ENCODE results near the gene FBXO33. TPM values are rescaled to one million over a fixed set of nuclear protein-coding genes. Genes with fewer than 3 reads are reported as not detected.

The FBXO33 gene
- total RNA-seq, 2 experiments from 2014 or later: 16.8 to 18.6 TPM

GRCh38 chr14:39441805-39442204, 9.6 kb upstream of the FBXO33 start:
- peaks cover 21% of the 10 kb centered on the region for H3K4me1 Mint-ChIP-seq (ENCODE audit: low read depth)
- H3K27me3 Mint-ChIP-seq: no peaks in the 10 kb centered on the region
- ATAC-seq (no peak), DNase-seq (no peak)
- TF ChIP-seq CTCF (IDR thresholded peaks at IDR 0.05): no peak
- no peak overlapping the region for H3K4me3 Mint-ChIP-seq
- H3K36me3 Mint-ChIP-seq (ENCODE audit: low read depth): no peaks in the 10 kb centered on the region
- intact Hi-C loops (cut with micrococcal nuclease): no loop called here
- H3K27ac Mint-ChIP-seq: no peak overlapping the region
- CTCF ChIA-PET: interaction anchor here (1.0 to 1.2 kb wide), 2 partner anchors 15 to 27 kb away, joined by 3 read pairs; no protein-coding TSS in a partner anchor
- H3K9me3 Mint-ChIP-seq: no peaks in the 10 kb centered on the region
- POLR2A ChIA-PET: interaction anchor here (0.7 kb wide), 1 partner anchor 339 kb away, joined by 3 read pairs; the partner anchor contains the start of gene SEC23A

GRCh38 chr14:39440975-39441374, 8.7 kb upstream of the FBXO33 start:
- CTCF ChIA-PET: no interaction called here
- TF ChIP-seq CTCF (IDR thresholded peaks at IDR 0.05): no peak
- POLR2A ChIA-PET: interaction anchor here (0.9 kb wide), 1 partner anchor 8 kb away, joined by 3 read pairs; no protein-coding TSS in a partner anchor

GRCh38 chr14:39435241-39435640, 3.0 kb upstream of the FBXO33 start:
- DNase-seq (no peak), ATAC-seq (no peak)
- Mint-ChIP-seq H3K4me1 (ENCODE audit: low read depth) (peaks cover 7% of the 10 kb centered on the region), H3K4me3 (no peak overlapping the region), H3K27me3 (no peaks in the 10 kb centered on the region), H3K36me3 (ENCODE audit: low read depth) (peaks cover 3% of the 10 kb centered on the region), H3K9me3 (no peaks in the 10 kb centered on the region), H3K27ac (no peak overlapping the region)
- TF ChIP-seq CTCF (IDR thresholded peaks at IDR 0.05): no peak
- intact Hi-C loops (cut with micrococcal nuclease): no loop called here
- CTCF ChIA-PET: interaction anchor here (1.3 to 2.1 kb wide), 2 partner anchors 9 to 11 kb away, joined by 5 to 12 read pairs; no protein-coding TSS in a partner anchor
- POLR2A ChIA-PET: interaction anchor here (0.5 kb wide), 1 partner anchor 1359 kb away, joined by 4 read pairs; no protein-coding TSS in a partner anchor

More at GRCh38 chr14:39440975-39441374, 8.7 kb upstream of the FBXO33 start:
- intact Hi-C loops (cut with micrococcal nuclease): no loop called here
- no peak for ATAC-seq
- Mint-ChIP-seq H3K27me3 (no peaks in the 10 kb centered on the region), H3K4me1 (ENCODE audit: low read depth) (peaks cover 13% of the 10 kb centered on the region), H3K4me3 (no peak overlapping the region), H3K9me3 (no peaks in the 10 kb centered on the region), H3K27ac (no peak overlapping the region), H3K36me3 (ENCODE audit: low read depth) (no peaks in the 10 kb centered on the region)
- DNase-seq: no peak

- intact Hi-C loops (cut with micrococcal nuclease): loop anchor here (5.0 kb wide), 2 partner anchors 167 to 322 kb away; partner anchors contain the start of gene GEMIN2
- POLR2A ChIA-PET: interaction anchor here (0.7 kb wide), 1 partner anchor 11 kb away, joined by 5 read pairs; no protein-coding TSS in a partner anchor
- DNase-seq (no peak), ATAC-seq (no peak)
- CTCF ChIA-PET: interaction anchor here (0.9 to 2.1 kb wide), 3 partner anchors 11 to 166 kb away, joined by 3 to 12 read pairs (median 5); no protein-coding TSS in a partner anchor
- Mint-ChIP-seq H3K27me3 (no peaks in the 10 kb centered on the region), H3K36me3 (ENCODE audit: low read depth) (peaks cover 5% of the 10 kb centered on the region), H3K27ac (no peak overlapping the region), H3K4me1 (ENCODE audit: low read depth) (peaks cover 15% of the 10 kb centered on the region), H3K9me3 (no peaks in the 10 kb centered on the region), H3K4me3 (no peak overlapping the region)
- TF ChIP-seq CTCF (IDR thresholded peaks at IDR 0.05): no peak
Observed at GRCh38 chr14:39434401-39434800, 2.2 kb upstream of the FBXO33 start.

GRCh38 chr14:39433452-39433813, 1.2 kb upstream of the FBXO33 start:
- ATAC-seq (no peak), DNase-seq (no peak)
- intact Hi-C loops (cut with micrococcal nuclease): loop anchor here (5.0 kb wide), 2 partner anchors 166 to 321 kb away; partner anchors contain the start of gene GEMIN2
- Mint-ChIP-seq H3K4me1 (ENCODE audit: low read depth) (peaks cover 23% of the 10 kb centered on the region), H3K4me3 (peak overlapping the region; percentile 98), H3K27ac (peak overlapping the region; percentile 100), H3K9me3 (no peaks in the 10 kb centered on the region), H3K36me3 (ENCODE audit: low read depth) (peaks cover 5% of the 10 kb centered on the region), H3K27me3 (no peaks in the 10 kb centered on the region)
- TF ChIP-seq CTCF (IDR thresholded peaks at IDR 0.05): no peak
- ChIA-PET POLR2A (interaction anchor here (1.0 to 2.2 kb wide), 5 partner anchors 8 to 318 kb away, joined by 3 to 11 read pairs (median 3); no protein-coding TSS in a partner anchor), CTCF (interaction anchor here (1.0 to 2.7 kb wide), 2 partner anchors 9 to 50 kb away, joined by 3 to 11 read pairs; no protein-coding TSS in a partner anchor)
